Effector memory CD8-positive, alpha-beta T cell (primary cell): Measurements from ENCODE around the gene PITPNC1.
A peak's percentile ranks its signal among the peaks of the same experiment; 100 is the strongest.

Experiments used
- ATAC-seq: fragments of 150-1000 bp; cut with Tn5 transposase; replicated peaks from 2 replicates; pipeline ENCODE4 v1.10.0; 2021; ENCODE audit warnings: mild to moderate bottlenecking, moderate library complexity
- DNase-seq, 3 experiments: peaks; one replicate each; pipeline ENCODE4 v3.0.0; 2021
- H3K27ac Mint-ChIP-seq, 2 donors: one replicate each; pipeline ENCODE4 v1.8.0; 2022; ENCODE audit warnings: mild to moderate bottlenecking in 2 of 2, mixed read lengths in 2 of 2, moderate library complexity in 2 of 2
- H3K27me3 Mint-ChIP-seq, 2 donors: one replicate each; pipeline ENCODE4 v1.8.0; 2022; ENCODE audit warnings: mixed read lengths in 2 of 2
- H3K36me3 Mint-ChIP-seq: one replicate; pipeline ENCODE4 v1.8.0; 2022; ENCODE audit warnings: mild to moderate bottlenecking, moderate library complexity, mixed read lengths; ENCODE audit not compliant: insufficient read depth
- H3K4me1 Mint-ChIP-seq, 2 donors: one replicate each; pipeline ENCODE4 v1.8.0; 2022; ENCODE audit warnings: low read depth in 2 of 2, mixed read lengths in 2 of 2
- H3K4me3 Mint-ChIP-seq, 2 donors: one replicate each; pipeline ENCODE4 v1.8.0; 2022; ENCODE audit warnings: mild to moderate bottlenecking in 2 of 2, mixed read lengths in 2 of 2, moderate library complexity in 2 of 2
- H3K9me3 Mint-ChIP-seq, 2 donors: one replicate each; pipeline ENCODE4 v1.8.0; 2022; ENCODE audit warnings: mixed read lengths in 2 of 2

PITPNC1 gene

GRCh38 chr17:67562005-67562404 is 184.9 kb downstream of the PITPNC1 start:
- Mint-ChIP-seq H3K36me3 (peaks cover 11% of the 10 kb centered on the region), H3K4me1 (peaks cover 4 to 24% of the 10 kb centered on the region in 2 donors), H3K9me3 (no peaks in the 10 kb centered on the region), H3K27ac (peak overlapping the region; percentile 7 to 9), H3K4me3 (no peak overlapping the region), H3K27me3 (no peaks in the 10 kb centered on the region)
- DNase-seq = no peak
- ATAC-seq = no peak

GRCh38 chr17:67563692-67564228 is 186.7 kb downstream of the PITPNC1 start:
- peaks cover 5% of the 10 kb centered on the region for H3K36me3 Mint-ChIP-seq
- H3K27ac Mint-ChIP-seq = peak overlapping the region; percentile 0 to 30

GRCh38 chr17:67565068-67565467 is 188.0 kb downstream of the PITPNC1 start:
- Mint-ChIP-seq H3K36me3 (peaks cover 9% of the 10 kb centered on the region), H3K4me3 (no peak overlapping the region), H3K4me1 (peaks cover 6 to 28% of the 10 kb centered on the region in 2 donors), H3K27me3 (no peaks in the 10 kb centered on the region), H3K9me3 (no peaks in the 10 kb centered on the region), H3K27ac (no peak overlapping the region)
- ATAC-seq = no peak
- DNase-seq = no peak

More at GRCh38 chr17:67563692-67564228, 186.7 kb downstream of the PITPNC1 start:
- Mint-ChIP-seq H3K9me3 (no peaks in the 10 kb centered on the region), H3K4me1 (peaks cover 2 to 21% of the 10 kb centered on the region in 2 donors), H3K4me3 (no peak overlapping the region), H3K27me3 (no peaks in the 10 kb centered on the region)
- DNase-seq (no peak), ATAC-seq (no peak)

- Mint-ChIP-seq H3K9me3 (no peaks in the 10 kb centered on the region), H3K4me3 (no peak overlapping the region), H3K36me3 (peaks cover 14% of the 10 kb centered on the region), H3K27ac (peak overlapping the region in 1 of 2 donors; percentile 32), H3K27me3 (no peaks in the 10 kb centered on the region), H3K4me1 (peaks cover 9 to 29% of the 10 kb centered on the region in 2 donors)
- ATAC-seq (no peak), DNase-seq (no peak)
These were observed 189.6 kb downstream of the PITPNC1 start for GRCh38 chr17:67566656-67567055.

GRCh38 chr17:67569015-67569451 is 192.0 kb downstream of the PITPNC1 start:
- Mint-ChIP-seq H3K4me1 (peaks cover 14 to 38% of the 10 kb centered on the region in 2 donors), H3K27me3 (no peaks in the 10 kb centered on the region), H3K27ac (peak overlapping the region; percentile 25 to 95), H3K36me3 (peaks cover 18% of the 10 kb centered on the region), H3K9me3 (no peaks in the 10 kb centered on the region), H3K4me3 (no peak overlapping the region)
- no peak for ATAC-seq
- DNase-seq = no peak

GRCh38 chr17:67569873-67570272 is 192.8 kb downstream of the PITPNC1 start:
- ATAC-seq (no peak), DNase-seq (no peak)
- H3K27me3 Mint-ChIP-seq = no peaks in the 10 kb centered on the region
- peaks cover 14 to 44% of the 10 kb centered on the region in 2 donors for H3K4me1 Mint-ChIP-seq
- no peak overlapping the region for H3K4me3 Mint-ChIP-seq
- H3K36me3 Mint-ChIP-seq = peaks cover 18% of the 10 kb centered on the region
- H3K9me3 Mint-ChIP-seq = no peaks in the 10 kb centered on the region
- H3K27ac Mint-ChIP-seq = peak overlapping the region; percentile 25 to 95

GRCh38 chr17:67570797-67571196 is 193.7 kb downstream of the PITPNC1 start:
- Mint-ChIP-seq H3K27me3 (no peaks in the 10 kb centered on the region), H3K4me3 (no peak overlapping the region), H3K27ac (peak overlapping the region; percentile 67 to 95), H3K4me1 (peaks cover 14 to 52% of the 10 kb centered on the region in 2 donors), H3K36me3 (peaks cover 18% of the 10 kb centered on the region), H3K9me3 (no peaks in the 10 kb centered on the region)
- DNase-seq (no peak), ATAC-seq (no peak)

- DNase-seq (no peak), ATAC-seq (no peak)
- no peak overlapping the region for H3K4me3 Mint-ChIP-seq
- H3K27me3 Mint-ChIP-seq = no peaks in the 10 kb centered on the region
- H3K4me1 Mint-ChIP-seq = peaks cover 17 to 52% of the 10 kb centered on the region in 2 donors
- H3K27ac Mint-ChIP-seq = peak overlapping the region; percentile 67 to 95
- H3K36me3 Mint-ChIP-seq = peaks cover 18% of the 10 kb centered on the region
- no peaks in the 10 kb centered on the region for H3K9me3 Mint-ChIP-seq
These were observed 194.4 kb downstream of the PITPNC1 start for GRCh38 chr17:67571478-67571877.

- Mint-ChIP-seq H3K4me1 (peaks cover 17 to 50% of the 10 kb centered on the region in 2 donors), H3K27me3 (no peaks in the 10 kb centered on the region), H3K9me3 (no peaks in the 10 kb centered on the region), H3K4me3 (no peak overlapping the region), H3K27ac (peak overlapping the region in 1 of 2 donors; percentile 95), H3K36me3 (peaks cover 32% of the 10 kb centered on the region)
- no peak for DNase-seq
- ATAC-seq = no peak
These were observed 197.0 kb downstream of the PITPNC1 start for GRCh38 chr17:67573987-67574657.

GRCh38 chr17:67574658-67575293 is 197.7 kb downstream of the PITPNC1 start:
- Mint-ChIP-seq H3K4me3 (no peak overlapping the region), H3K36me3 (peaks cover 37% of the 10 kb centered on the region), H3K27ac (peak overlapping the region; percentile 51 to 95), H3K9me3 (no peaks in the 10 kb centered on the region), H3K4me1 (peaks cover 16 to 44% of the 10 kb centered on the region in 2 donors), H3K27me3 (no peaks in the 10 kb centered on the region)
- ATAC-seq = no peak
- DNase-seq = no peak

GRCh38 chr17:67575325-67575724 is 198.2 kb downstream of the PITPNC1 start:
- ATAC-seq (no peak), DNase-seq (no peak)
- H3K9me3 Mint-ChIP-seq = no peaks in the 10 kb centered on the region
- H3K4me1 Mint-ChIP-seq = peaks cover 13 to 43% of the 10 kb centered on the region in 2 donors
- peak overlapping the region; percentile 51 to 90 for H3K27ac Mint-ChIP-seq
- H3K27me3 Mint-ChIP-seq = no peaks in the 10 kb centered on the region
- peaks cover 39% of the 10 kb centered on the region for H3K36me3 Mint-ChIP-seq
- no peak overlapping the region for H3K4me3 Mint-ChIP-seq

- H3K27ac Mint-ChIP-seq = peak overlapping the region; percentile 51 to 90
- H3K4me1 Mint-ChIP-seq = peaks cover 10 to 43% of the 10 kb centered on the region in 2 donors
- DNase-seq (no peak), ATAC-seq (no peak)
- H3K36me3 Mint-ChIP-seq = peaks cover 48% of the 10 kb centered on the region
- H3K27me3 Mint-ChIP-seq = no peaks in the 10 kb centered on the region
- H3K9me3 Mint-ChIP-seq = no peaks in the 10 kb centered on the region
- H3K4me3 Mint-ChIP-seq = no peak overlapping the region
These were observed 199.5 kb downstream of the PITPNC1 start for GRCh38 chr17:67576471-67577115.

GRCh38 chr17:67577429-67578141 is 200.5 kb downstream of the PITPNC1 start:
- Mint-ChIP-seq H3K27me3 (no peaks in the 10 kb centered on the region), H3K36me3 (peaks cover 49% of the 10 kb centered on the region), H3K4me3 (no peak overlapping the region), H3K4me1 (peaks cover 10 to 39% of the 10 kb centered on the region in 2 donors), H3K27ac (peak overlapping the region; percentile 30 to 90), H3K9me3 (no peaks in the 10 kb centered on the region)
- ATAC-seq (no peak), DNase-seq (no peak)
